Tibial artery (tissue), 4 donors: ENCODE results near the gene CD247.

Source experiments
- DNase-seq, 2 donors: peaks; one replicate each; pipeline ENCODE4 v3.0.0-alpha.2; 2019
- H3K27ac ChIP-seq, 2 donors: fragments of 200-600 bp; sonication (generic) in 1 of 2; 1 replicate in 1 of 2; 2 replicates in 1 of 2; pipeline ENCODE4 v1.5.1; 2018 to 2019; ENCODE audit warnings: mild to moderate bottlenecking in 1 of 2
- H3K27me3 ChIP-seq, 2 donors: fragments of 200-600 bp; sonication (generic) in 1 of 2; one replicate each; pipeline versions ENCODE4 v1.5.1 to v1.6.0; 2016 to 2019
- H3K36me3 ChIP-seq, 3 donors: fragments of 200-600 bp; sonication (generic) in 2 of 3; one replicate each; pipeline ENCODE4 v1.5.1; 2016 to 2019; ENCODE audit warnings: mild to moderate bottlenecking in 2 of 3
- H3K4me1 ChIP-seq, 4 donors: fragments of 200-600 bp; sonication (generic) in 2 of 4; 1 replicate in 3 of 4; 2 replicates in 1 of 4; pipeline ENCODE4 v1.5.1; 2016 to 2019
- H3K4me3 ChIP-seq, 2 donors: fragments of 200-600 bp; sonication (generic) in 1 of 2; 1 replicate in 1 of 2; 2 replicates in 1 of 2; pipeline ENCODE4 v1.5.1; 2018 to 2019; ENCODE audit warnings: mild to moderate bottlenecking in 2 of 2
- H3K9me3 ChIP-seq, 3 donors: fragments of 200-600 bp; sonication (generic) in 1 of 3; one replicate each; pipeline ENCODE4 v1.5.1; 2016 to 2019
- CTCF ChIP-seq, 2 experiments: fragments of 200-600 bp in 1 of 2; fragments of 450-650 bp in 1 of 2; IDR thresholded peaks; one replicate each; pipeline ENCODE4 v1.5.1; 2017 to 2019; ENCODE audit warnings: antibody characterized with exemption in 2 of 2, mild to moderate bottlenecking in 1 of 2, moderate library complexity in 1 of 2
- intact Hi-C: fragments of 100-400 bp; cut with DNase I; formaldehyde crosslinking; loops from one replicate; pipeline ENCODE4 v1.15.0; 2023; ENCODE audit warnings: low total_unique reads

CD247 gene

GRCh38 chr1:167401260-167401873 is 117.0 kb downstream of the CD247 start:
- H3K36me3 ChIP-seq, result peaks cover 34 to 55% (median 39%) of the 10 kb centered on the region in 3 donors
- intact Hi-C loops, result no loop called here
- no peaks in the 10 kb centered on the region for H3K27me3 ChIP-seq
- no peak for DNase-seq
- no peaks in the 10 kb centered on the region for H3K9me3 ChIP-seq
- H3K27ac ChIP-seq, result no peak overlapping the region
- peaks cover 0 to 6% (median 0%) of the 10 kb centered on the region in 4 donors for H3K4me1 ChIP-seq
- H3K4me3 ChIP-seq, result no peak overlapping the region
- TF ChIP-seq CTCF (IDR thresholded peaks at IDR 0.05), result peak in 1 of 2 experiments; percentile 38

- Histone ChIP-seq H3K36me3 (peaks cover 27 to 55% (median 48%) of the 10 kb centered on the region in 3 donors), H3K9me3 (no peaks in the 10 kb centered on the region), H3K4me3 (no peak overlapping the region), H3K4me1 (peaks cover 0 to 6% (median 0%) of the 10 kb centered on the region in 4 donors), H3K27ac (no peak overlapping the region), H3K27me3 (no peaks in the 10 kb centered on the region)
- no peak for DNase-seq
- TF ChIP-seq CTCF (IDR thresholded peaks at IDR 0.05), result no peak
- intact Hi-C loops, result no loop called here
Observed at GRCh38 chr1:167400359-167400953, 117.9 kb downstream of the CD247 start.

- Histone ChIP-seq H3K4me3 (no peak overlapping the region), H3K36me3 (peaks cover under 1 to 49% (median 25%) of the 10 kb centered on the region in 3 donors), H3K9me3 (no peaks in the 10 kb centered on the region), H3K27ac (no peak overlapping the region), H3K27me3 (no peaks in the 10 kb centered on the region), H3K4me1 (no peaks in the 10 kb centered on the region)
- no peak for TF ChIP-seq CTCF (IDR thresholded peaks at IDR 0.05)
- DNase-seq, result no peak
- intact Hi-C loops, result no loop called here
Observed at GRCh38 chr1:167392200-167392696, 126.1 kb downstream of the CD247 start.

GRCh38 chr1:167388976-167389375 is 129.4 kb downstream of the CD247 start:
- Histone ChIP-seq H3K9me3 (no peaks in the 10 kb centered on the region), H3K27ac (no peak overlapping the region), H3K36me3 (peaks cover 20 to 60% (median 27%) of the 10 kb centered on the region in 3 donors), H3K27me3 (no peaks in the 10 kb centered on the region), H3K4me3 (no peak overlapping the region), H3K4me1 (no peaks in the 10 kb centered on the region)
- intact Hi-C loops, result no loop called here
- no peak for TF ChIP-seq CTCF (IDR thresholded peaks at IDR 0.05)
- DNase-seq, result no peak

- TF ChIP-seq CTCF (IDR thresholded peaks at IDR 0.05), result no peak
- Histone ChIP-seq H3K4me1 (no peaks in the 10 kb centered on the region), H3K36me3 (peaks cover 24 to 61% (median 31%) of the 10 kb centered on the region in 3 donors), H3K4me3 (no peak overlapping the region), H3K27me3 (no peaks in the 10 kb centered on the region), H3K9me3 (no peaks in the 10 kb centered on the region), H3K27ac (no peak overlapping the region)
- DNase-seq, result no peak
- intact Hi-C loops, result no loop called here
Observed at GRCh38 chr1:167387251-167387910, 130.9 kb downstream of the CD247 start.
